Hepatocyte (in vitro differentiated cells): Measurements from ENCODE around the gene LY6G5C.

Source experiments
- EZH2 ChIP-seq: fragments of 200-600 bp; sonication (generic); IDR thresholded peaks from 2 replicates; pipeline ENCODE4 v1.6.1; 2016; ENCODE audit warnings: antibody characterized with exemption, mild to moderate bottlenecking, borderline replicate concordance
- EZH2phosphoT487 ChIP-seq: fragments of 200-600 bp; sonication (generic); IDR thresholded peaks from one replicate; pipeline ENCODE4 v1.6.1; 2018; ENCODE audit warnings: antibody characterized with exemption, mild to moderate bottlenecking, low read depth, moderate library complexity; ENCODE audit not compliant: unreplicated experiment, severe bottlenecking
- TF ChIP-seq, protein P1 (sequence below): fragments of 200-600 bp; sonication (generic); IDR thresholded peaks from 2 replicates; pipeline ENCODE4 v1.5.1; 2016; ENCODE audit warnings: antibody characterized with exemption, mild to moderate bottlenecking; ENCODE audit not compliant: poor library complexity

DNA sequence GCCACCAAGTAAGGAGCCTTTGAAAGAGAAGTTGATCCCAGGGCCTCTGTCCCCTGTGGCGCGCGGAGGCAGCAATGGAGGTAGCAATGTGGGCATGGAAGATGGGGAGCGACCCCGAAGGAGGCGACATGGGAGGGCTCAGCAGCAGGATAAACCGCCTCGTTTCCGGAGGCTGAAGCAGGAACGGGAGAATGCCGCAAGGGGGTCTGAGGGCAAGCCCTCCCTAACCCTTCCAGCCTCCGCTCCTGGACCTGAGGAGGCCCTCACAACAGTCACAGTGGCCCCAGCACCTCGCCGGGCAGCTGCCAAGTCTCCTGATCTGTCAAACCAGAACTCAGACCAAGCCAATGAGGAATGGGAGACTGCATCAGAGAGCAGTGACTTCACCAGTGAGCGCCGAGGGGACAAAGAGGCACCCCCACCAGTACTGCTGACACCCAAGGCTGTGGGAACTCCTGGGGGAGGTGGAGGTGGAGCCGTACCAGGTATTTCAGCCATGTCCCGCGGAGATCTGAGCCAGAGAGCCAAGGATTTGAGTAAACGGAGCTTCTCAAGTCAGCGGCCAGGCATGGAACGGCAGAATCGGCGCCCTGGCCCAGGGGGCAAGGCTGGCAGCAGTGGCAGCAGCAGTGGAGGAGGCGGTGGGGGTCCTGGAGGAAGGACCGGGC lies 48.5 kb downstream of the LY6G5C start:
- TF ChIP-seq, protein P1, sequence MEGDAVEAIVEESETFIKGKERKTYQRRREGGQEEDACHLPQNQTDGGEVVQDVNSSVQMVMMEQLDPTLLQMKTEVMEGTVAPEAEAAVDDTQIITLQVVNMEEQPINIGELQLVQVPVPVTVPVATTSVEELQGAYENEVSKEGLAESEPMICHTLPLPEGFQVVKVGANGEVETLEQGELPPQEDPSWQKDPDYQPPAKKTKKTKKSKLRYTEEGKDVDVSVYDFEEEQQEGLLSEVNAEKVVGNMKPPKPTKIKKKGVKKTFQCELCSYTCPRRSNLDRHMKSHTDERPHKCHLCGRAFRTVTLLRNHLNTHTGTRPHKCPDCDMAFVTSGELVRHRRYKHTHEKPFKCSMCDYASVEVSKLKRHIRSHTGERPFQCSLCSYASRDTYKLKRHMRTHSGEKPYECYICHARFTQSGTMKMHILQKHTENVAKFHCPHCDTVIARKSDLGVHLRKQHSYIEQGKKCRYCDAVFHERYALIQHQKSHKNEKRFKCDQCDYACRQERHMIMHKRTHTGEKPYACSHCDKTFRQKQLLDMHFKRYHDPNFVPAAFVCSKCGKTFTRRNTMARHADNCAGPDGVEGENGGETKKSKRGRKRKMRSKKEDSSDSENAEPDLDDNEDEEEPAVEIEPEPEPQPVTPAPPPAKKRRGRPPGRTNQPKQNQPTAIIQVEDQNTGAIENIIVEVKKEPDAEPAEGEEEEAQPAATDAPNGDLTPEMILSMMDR, result no peak
- TF ChIP-seq EZH2 (no peak), EZH2phosphoT487 (no peak)
